Measurements from ENCODE around the gene RGS1. TPM values are rescaled to one million over a fixed set of nuclear protein-coding genes. Genes with fewer than 3 reads are reported as not detected.

RGS1 gene
- total RNA-seq, 1 experiment from 2014 or later = not detected

DNA sequence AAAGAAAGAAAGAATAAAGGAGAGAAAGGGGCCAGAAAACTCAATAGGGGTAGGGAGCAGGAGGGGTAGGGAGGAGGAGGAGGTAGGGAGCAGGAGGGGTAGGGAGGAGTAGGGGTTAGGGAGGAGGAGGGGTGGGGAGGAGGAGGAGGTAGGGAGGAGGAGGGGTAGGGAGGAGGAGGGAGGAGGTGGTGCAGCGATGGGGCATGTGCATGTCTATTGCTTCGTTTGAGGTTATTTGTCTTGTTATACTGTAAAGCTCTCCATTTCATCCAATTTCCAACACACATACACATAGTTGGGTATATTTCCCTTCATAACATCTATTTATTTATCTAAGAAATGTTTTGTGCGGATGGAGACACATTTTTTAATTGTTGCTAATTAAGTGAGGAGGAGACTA lies 19.7 kb downstream of the RGS1 start:
- Histone ChIP-seq H3K23me2 (ENCODE audit: insufficient read length, low read depth, low read length, poor library complexity, severe bottlenecking) (no peaks in the 10 kb centered on the region), H3K79me1 (ENCODE audit: insufficient read depth, low read depth, low read length, poor library complexity, severe bottlenecking) (no peaks in the 10 kb centered on the region), H3K4me1 (ENCODE audit: insufficient read depth, low read length) (no peaks in the 10 kb centered on the region), H3K56ac (ENCODE audit: insufficient read length, low read depth, low read length) (no peak overlapping the region), H3K4ac (ENCODE audit: low read depth, low read length) (no peak overlapping the region), H2BK120ac (ENCODE audit: low read depth, low read length, poor library complexity, severe bottlenecking) (no peak overlapping the region), H4K5ac (ENCODE audit: insufficient read length, low read depth, low read length) (no peak overlapping the region), H3K9ac (ENCODE audit: extremely low read depth, insufficient read length, low read length) (no peak overlapping the region), H3K14ac (ENCODE audit: insufficient read depth, low read length) (no peak overlapping the region), H2AFZ (ENCODE audit: low read length) (no peak overlapping the region), H4K8ac (replicated peaks; ENCODE audit: insufficient read length, low read depth, low read length) (no peak overlapping the region), H3K23ac (ENCODE audit: insufficient read length, low read depth, low read length) (no peak overlapping the region), H2BK5ac (ENCODE audit: insufficient read length, low read length) (no peak overlapping the region), H2BK20ac (ENCODE audit: low read depth, low read length, poor library complexity, severe bottlenecking) (no peak overlapping the region), H2BK12ac (ENCODE audit: insufficient read length, low read depth, low read length) (no peak overlapping the region), H2AK5ac (ENCODE audit: insufficient read length, low read length) (no peak overlapping the region), H4K20me1 (ENCODE audit: control insufficient read depth, insufficient read depth, insufficient read length) (no peaks in the 10 kb centered on the region), H3K18ac (ENCODE audit: insufficient read length, low read depth, low read length) (no peak overlapping the region), H3K79me2 (ENCODE audit: insufficient read depth, low read length) (no peaks in the 10 kb centered on the region), H3K4me2 (ENCODE audit: insufficient read depth, insufficient read length, low read length) (no peak overlapping the region), H3K27me3 (ENCODE audit: insufficient read depth, low read length) (no peaks in the 10 kb centered on the region), H3T11ph (ENCODE audit: low read length) (no peak overlapping the region), H3K27ac (ENCODE audit: insufficient read length, low read depth, low read length) (no peak overlapping the region), H2BK15ac (ENCODE audit: low read depth, low read length) (no peak overlapping the region), H3K9me3 (ENCODE audit: control insufficient read depth, low read depth, low read length) (no peaks in the 10 kb centered on the region), H4K91ac (ENCODE audit: insufficient read length, low read depth, low read length) (no peak overlapping the region)
- Mint-ChIP-seq H3K4me3 (no peak overlapping the region), H3K9me3 (no peaks in the 10 kb centered on the region), H3K36me3 (ENCODE audit: insufficient read depth in 1 of 3, low read depth in 3 of 3) (no peaks in the 10 kb centered on the region), H3K4me1 (peaks cover 3% of the 10 kb centered on the region in 2 experiments; a peak in 1 of 4 replicates), H3K27ac (no peak overlapping the region), H3K27me3 (ENCODE audit: low read depth) (no peaks in the 10 kb centered on the region)
- WGBS (ENCODE audit: extremely low coverage, insufficient read length, low lambda C conversion rate) = no CpG with 5 or more reads among the region's 3 CpGs
- TF ChIP-seq CTCF (conservative IDR thresholded peaks at IDR 0.05) = no peak
- DNase-seq = no peak
